HG03460 (cell line): ENCODE results near the gene SRRT.
"Not testable (repeated sequence)": the region's sequence is repeated elsewhere in the genome, so short reads cannot be mapped to it uniquely, and the experiment has no call there.

Experiments
- ATAC-seq: cut with Tn5 transposase; IDR thresholded peaks from one replicate; pipeline ENCODE4 v1.9.1; 2021; ENCODE audit not compliant: unreplicated experiment

SRRT gene

GRCh38 chr7:100893318-100893895 lies 18.5 kb downstream of the SRRT start:
- no peak for ATAC-seq

GRCh38 chr7:100893910-100894721 lies 19.2 kb downstream of the SRRT start:
- no peak for ATAC-seq

GRCh38 chr7:100894860-100895700 lies 20.2 kb downstream of the SRRT start:
- no peak for ATAC-seq

GRCh38 chr7:100895701-100895955 lies 20.7 kb downstream of the SRRT start, which contains the start of gene ACHE:
Gene ACHE (minus strand): TSS chr7:100895888. CDS start chr7:100894232, 1,656 bp downstream.
- ATAC-seq: no peak

DNA sequence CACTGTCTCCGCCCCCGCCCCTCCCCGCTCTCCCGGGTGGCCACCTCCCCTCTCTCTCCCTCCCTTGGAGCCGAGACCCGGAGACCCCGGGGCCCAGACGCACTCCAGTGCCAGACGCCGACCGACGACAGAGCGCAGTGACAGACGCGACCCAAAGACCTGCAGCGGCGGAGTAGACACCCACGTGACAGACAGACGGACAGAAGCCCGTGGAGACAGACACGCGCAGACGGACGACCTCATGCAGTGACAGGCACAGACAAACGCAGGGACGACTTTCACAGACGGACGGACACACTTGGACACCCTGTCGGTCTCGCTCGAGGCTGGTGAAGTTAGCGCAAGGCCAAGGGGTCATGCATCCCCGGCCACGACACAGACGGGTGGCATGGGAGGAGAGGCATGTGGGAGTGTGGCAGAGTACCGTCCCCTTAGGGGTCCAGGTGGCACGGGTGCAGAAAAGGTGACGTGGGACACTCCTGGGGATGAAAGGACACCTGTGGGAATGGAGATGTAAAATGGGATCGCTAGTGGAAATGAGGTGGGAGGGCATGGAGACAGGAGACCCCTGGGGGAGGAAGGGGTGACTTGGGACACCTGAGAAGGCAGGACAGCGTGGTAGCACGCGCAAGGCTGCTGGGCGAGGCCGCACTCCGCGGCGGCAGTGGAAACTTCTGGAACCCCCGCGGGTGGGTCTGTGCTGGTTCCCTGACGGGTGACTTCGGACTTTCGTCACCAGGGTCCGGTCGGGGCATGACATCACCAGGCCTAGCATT lies 21.2 kb downstream of the SRRT start:
- ATAC-seq: no peak

DNA sequence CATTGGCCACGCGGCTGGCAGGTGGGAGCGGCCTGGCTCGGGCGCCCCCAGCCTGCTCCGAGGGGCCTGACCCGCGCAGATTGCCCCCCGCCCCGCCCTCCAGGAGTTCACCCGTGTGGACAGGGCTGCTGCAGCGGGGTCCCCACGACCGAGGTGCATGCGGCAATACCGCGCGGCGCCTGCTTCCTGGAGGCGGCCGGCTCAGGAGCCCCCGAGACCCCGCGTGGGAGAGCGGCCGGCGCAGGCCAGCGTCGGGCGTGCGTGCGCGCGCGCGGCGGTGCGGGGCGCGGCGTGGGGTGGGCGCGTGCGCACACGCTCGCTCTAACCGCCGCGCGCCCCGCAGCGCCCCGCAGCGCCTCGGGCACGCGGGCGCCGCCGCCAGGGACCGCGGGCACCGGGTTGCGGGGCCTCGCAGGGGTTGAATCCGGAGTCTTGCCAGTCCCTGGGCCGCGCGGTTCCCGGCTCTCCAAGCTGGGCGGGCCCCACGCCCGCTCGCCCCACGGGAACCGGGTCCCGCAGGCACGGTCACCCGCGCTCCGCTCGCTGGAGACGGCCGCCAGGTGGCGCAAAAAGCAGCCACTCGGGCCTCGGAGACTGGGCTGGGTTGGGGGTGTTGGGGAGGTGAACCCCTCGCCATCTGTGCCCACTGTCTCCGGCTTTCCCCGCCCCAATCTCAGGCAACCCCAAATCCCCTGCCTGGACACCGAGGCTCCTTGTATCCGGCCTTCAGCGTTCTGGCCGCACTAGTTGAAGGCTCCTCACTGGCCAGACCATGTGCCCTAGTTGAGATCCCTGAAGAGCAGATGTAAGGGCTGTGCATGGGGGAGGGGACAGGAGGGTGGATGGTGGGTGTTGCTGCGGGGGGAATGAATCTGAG lies 22.1 kb downstream of the SRRT start:
- ATAC-seq: no peak

- no peak for ATAC-seq
Measured at GRCh38 chr7:100897772-100898454, 23.0 kb downstream of the SRRT start.

DNA sequence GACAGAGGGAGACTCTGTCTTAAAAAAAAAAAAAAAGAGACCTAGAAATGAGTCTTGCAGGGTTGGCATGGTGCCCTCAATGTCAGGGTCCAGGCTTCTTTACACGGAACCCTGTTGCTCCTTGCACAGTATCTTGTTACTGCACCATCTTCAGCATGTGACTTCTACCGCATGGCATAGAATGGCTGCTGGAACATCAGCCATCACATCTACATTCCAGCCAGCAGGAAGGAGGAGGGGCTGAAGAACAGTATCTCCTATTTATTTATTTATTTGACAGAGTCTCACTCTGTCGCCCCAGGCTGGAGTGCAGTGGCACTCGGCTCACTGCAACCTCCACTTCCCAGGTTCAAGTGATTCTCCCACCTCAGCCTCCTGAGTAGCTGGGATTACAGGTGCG lies 24.5 kb downstream of the SRRT start:
- ATAC-seq: no peak

- no peak for ATAC-seq
Measured at GRCh38 chr7:100900978-100901377, 26.1 kb downstream of the SRRT start.

- no peak for ATAC-seq
Measured at GRCh38 chr7:100901921-100902332, 27.0 kb downstream of the SRRT start.

DNA sequence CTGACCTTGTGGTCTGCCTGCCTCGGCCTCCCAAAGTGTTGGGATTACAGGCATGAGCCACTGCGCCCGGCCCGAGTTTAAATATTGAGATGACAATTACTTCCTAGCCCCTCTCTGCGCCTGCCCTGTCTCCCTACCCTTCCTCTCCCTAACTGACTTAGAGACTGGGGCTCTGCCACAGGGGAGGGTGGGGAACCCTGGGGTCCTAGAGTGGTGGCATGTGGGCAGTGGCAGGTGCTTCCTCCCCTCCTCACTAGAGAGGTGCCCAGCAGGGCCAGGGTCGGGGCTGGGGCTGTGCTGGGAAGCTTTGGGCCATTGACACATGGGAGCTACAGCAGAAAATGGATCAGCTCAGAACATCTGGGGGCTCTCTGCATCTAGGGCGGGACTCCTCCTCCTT lies 27.7 kb downstream of the SRRT start:
- ATAC-seq: no peak

- ATAC-seq: no peak
Measured at GRCh38 chr7:100908512-100908911, 33.6 kb downstream of the SRRT start.

DNA sequence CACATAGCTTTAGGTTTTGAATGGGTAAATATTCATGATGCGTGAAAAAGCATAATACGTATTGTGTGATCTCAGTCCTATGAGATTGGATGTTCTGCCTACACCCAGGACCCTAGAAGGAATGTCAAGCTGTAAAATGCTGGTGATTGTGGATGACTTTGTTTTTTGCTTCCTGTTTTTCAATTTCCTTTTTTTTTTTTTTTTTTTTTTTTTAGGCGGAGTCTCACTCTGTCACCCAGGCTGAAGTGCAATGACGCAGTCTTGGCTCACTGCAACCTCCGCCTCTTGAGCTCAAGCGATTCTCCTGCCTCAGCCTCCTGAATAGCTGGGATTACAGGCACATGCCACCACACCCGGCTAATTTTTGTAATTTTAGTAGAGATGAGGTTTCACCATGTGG lies 35.5 kb downstream of the SRRT start:
- not testable (repeated sequence) for ATAC-seq

DNA sequence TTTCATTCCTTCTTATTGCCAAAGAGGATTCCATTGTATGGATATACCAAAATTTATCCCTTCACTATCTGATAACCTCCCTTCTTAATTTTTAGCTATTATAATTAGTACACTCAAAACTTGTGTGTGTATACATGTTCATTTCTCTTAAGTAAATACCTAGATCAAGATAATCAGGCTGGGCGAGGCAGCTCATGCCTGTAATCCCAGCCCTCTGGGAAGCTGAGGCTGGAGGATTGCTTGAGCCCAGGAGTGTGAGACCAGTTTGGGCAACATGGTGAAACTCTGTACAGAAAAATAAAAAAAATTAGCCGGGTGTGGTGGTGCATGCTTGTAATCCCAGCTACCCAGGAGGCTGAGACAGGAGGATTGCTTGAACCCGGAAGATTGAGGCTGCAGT lies 36.6 kb downstream of the SRRT start:
- ATAC-seq: no peak

GRCh38 chr7:100914208-100914878 lies 39.4 kb downstream of the SRRT start:
- ATAC-seq: no peak

GRCh38 chr7:100914879-100915447 lies 40.1 kb downstream of the SRRT start:
- no peak for ATAC-seq

DNA sequence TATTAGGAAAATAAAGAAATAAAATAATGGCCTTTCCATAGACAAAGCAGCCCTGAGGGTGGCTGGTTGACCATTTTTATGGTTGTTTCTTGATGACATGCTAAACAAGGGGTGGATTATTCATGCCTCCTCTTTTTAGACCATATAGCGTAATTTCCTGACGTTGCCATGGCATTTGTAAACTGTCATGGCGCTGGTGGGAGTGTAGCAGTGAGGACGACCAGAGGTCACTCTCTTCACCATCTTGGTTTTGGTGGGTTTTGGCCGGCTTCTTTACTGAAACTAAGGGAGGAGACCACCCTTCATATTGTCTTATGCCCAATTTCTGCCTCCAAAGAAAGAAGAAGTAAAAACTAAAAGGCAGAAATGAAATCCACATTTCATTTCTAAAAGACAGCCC lies 44.4 kb downstream of the SRRT start:
- not testable (repeated sequence) for ATAC-seq

GRCh38 chr7:100919779-100920437 lies 45.0 kb downstream of the SRRT start:
- not testable (repeated sequence) for ATAC-seq
